AG09309 (cell line): ENCODE results near the gene PRR5.
"Not testable (repeated sequence)": the region's sequence is repeated elsewhere in the genome, so short reads cannot be mapped to it uniquely, and the experiment has no call there.

ENCODE experiments used
- DNase-seq: peaks from one replicate; pipeline ENCODE4 v3.0.0-alpha.2; 2010; ENCODE audit warnings: low read depth
- H3K4me3 ChIP-seq: 2 replicates; pipeline ENCODE4 v1.5.1; 2011; ENCODE audit warnings: mild to moderate bottlenecking, low read depth, low read length, moderate library complexity; ENCODE audit not compliant: control insufficient read depth
- CTCF ChIP-seq: IDR thresholded peaks from 2 replicates; pipeline ENCODE4 v1.5.1; 2011; ENCODE audit warnings: mild to moderate bottlenecking, low read depth, low read length, inconsistent platforms; ENCODE audit not compliant: insufficient read depth, control insufficient read depth; ENCODE audit errors: missing control alignments

PRR5 gene

GRCh38 chr22:44737406-44738346, 35.7 kb downstream of the PRR5 start:
- H3K4me3 ChIP-seq, result no peak overlapping the region
- DNase-seq, result no peak
- TF ChIP-seq CTCF, result no peak

- no peak for DNase-seq
- no peak overlapping the region for H3K4me3 ChIP-seq
- TF ChIP-seq CTCF, result no peak
Measured at GRCh38 chr22:44738347-44738715, 36.3 kb downstream of the PRR5 start.

DNA sequence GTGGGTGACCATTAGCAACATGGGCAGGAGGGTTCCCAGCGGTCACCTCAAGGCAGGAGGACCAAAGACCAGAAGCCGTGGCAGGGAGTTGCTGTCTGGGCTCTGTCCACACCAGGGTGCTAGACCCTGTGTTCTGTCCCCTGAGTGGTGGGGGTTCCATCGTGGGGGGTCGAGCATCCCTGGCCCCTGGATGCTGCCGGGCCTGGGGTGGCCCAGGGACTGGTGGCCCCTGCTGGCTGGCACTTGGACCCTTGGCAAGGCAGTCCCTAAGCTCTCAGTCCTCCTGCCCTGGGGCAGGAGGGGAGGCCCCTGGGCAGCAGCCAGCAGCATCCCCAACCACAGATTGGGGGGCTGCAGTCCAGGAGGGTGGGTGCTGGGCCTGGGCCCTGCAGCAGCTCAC, 37.0 kb downstream of the PRR5 start:
- no peak for TF ChIP-seq CTCF
- H3K4me3 ChIP-seq, result no peak overlapping the region
- no peak for DNase-seq

- not testable (repeated sequence) for DNase-seq, H3K4me3 ChIP-seq
Measured at GRCh38 chr22:44739666-44740065, 37.7 kb downstream of the PRR5 start.

DNA sequence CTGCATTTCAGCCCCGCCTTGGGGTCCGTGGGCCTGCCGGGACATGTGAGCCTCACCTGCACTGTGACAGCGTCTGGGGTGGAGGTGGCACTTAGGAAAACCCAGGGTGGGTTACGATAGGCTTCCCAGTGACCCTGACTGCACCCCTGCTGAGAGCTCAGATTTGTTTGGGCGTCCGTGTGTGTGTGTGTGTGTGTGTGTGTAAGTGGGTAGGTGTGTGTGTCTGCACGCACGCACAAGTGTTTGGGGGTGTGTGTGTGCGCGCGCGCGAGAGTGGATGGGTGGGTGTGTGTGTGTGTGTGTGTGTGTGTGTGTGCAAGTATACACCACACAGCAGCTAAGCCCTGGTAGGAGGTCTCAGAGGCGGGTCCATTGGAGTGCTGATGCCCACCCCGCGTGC, 38.3 kb downstream of the PRR5 start:
- no peak for DNase-seq
- TF ChIP-seq CTCF, result no peak

GRCh38 chr22:44741929-44742328, 39.9 kb downstream of the PRR5 start:
- DNase-seq, result no peak
- TF ChIP-seq CTCF, result no peak
- H3K4me3 ChIP-seq, result no peak overlapping the region

More for the DNA sequence above, 38.3 kb downstream of the PRR5 start:
- no peak overlapping the region for H3K4me3 ChIP-seq

- no peak for TF ChIP-seq CTCF
- no peak for DNase-seq
- H3K4me3 ChIP-seq, result no peak overlapping the region
Measured at GRCh38 chr22:44743247-44743646, 41.2 kb downstream of the PRR5 start.
